HTR-8/SVneo (cell line): ENCODE data around the gene CACNB4.
"Not testable (repeated sequence)": the region's sequence is repeated elsewhere in the genome, so short reads cannot be mapped to it uniquely, and the experiment has no call there.

Experiments
- DNase-seq: peaks from one replicate; pipeline ENCODE4 v3.0.0; 2011; ENCODE audit warnings: low spot score, mixed read lengths; ENCODE audit not compliant: insufficient read length
- FAIRE-seq: peaks from 2 replicates; lab custom pipeline; 2011; peaks lifted over from hg19 to GRCh38; lab: Jason Lieb, UNC

Gene CACNB4

GRCh38 chr2:151878655-151879563 lies 219.9 kb downstream of the CACNB4 start:
- no peak for DNase-seq
- FAIRE-seq = no peak

GRCh38 chr2:151878204-151878603 lies 220.6 kb downstream of the CACNB4 start:
- FAIRE-seq = no peak
- DNase-seq = no peak

GRCh38 chr2:151875631-151876030 lies 223.2 kb downstream of the CACNB4 start:
- not testable (repeated sequence) for DNase-seq, FAIRE-seq

- no peak for DNase-seq
- no peak for FAIRE-seq
Measured at GRCh38 chr2:151872463-151872862, 226.4 kb downstream of the CACNB4 start.

GRCh38 chr2:151869291-151869690 lies 229.6 kb downstream of the CACNB4 start:
- DNase-seq (no peak), FAIRE-seq (no peak)

- DNase-seq = no peak
- FAIRE-seq = no peak
Measured at GRCh38 chr2:151862700-151863099, 236.1 kb downstream of the CACNB4 start.

- no peak for FAIRE-seq
- no peak for DNase-seq
Measured at GRCh38 chr2:151861174-151861573, 237.7 kb downstream of the CACNB4 start.

GRCh38 chr2:151860613-151861146 lies 238.2 kb downstream of the CACNB4 start:
- DNase-seq = no peak
- FAIRE-seq = no peak

GRCh38 chr2:151860210-151860609 lies 238.6 kb downstream of the CACNB4 start:
- FAIRE-seq (no peak), DNase-seq (no peak)

GRCh38 chr2:151857650-151858049 lies 241.2 kb downstream of the CACNB4 start:
- FAIRE-seq = no peak
- DNase-seq = no peak

GRCh38 chr2:151855111-151855510 lies 243.7 kb downstream of the CACNB4 start:
- FAIRE-seq (no peak), DNase-seq (no peak)

GRCh38 chr2:151853070-151853758 lies 245.6 kb downstream of the CACNB4 start:
- no peak for FAIRE-seq
- no peak for DNase-seq

- no peak for FAIRE-seq
- DNase-seq = no peak
Measured at GRCh38 chr2:151852260-151853069, 246.4 kb downstream of the CACNB4 start.

GRCh38 chr2:151851761-151852160 lies 247.1 kb downstream of the CACNB4 start:
- no peak for DNase-seq
- FAIRE-seq = no peak

- FAIRE-seq (no peak), DNase-seq (no peak)
Measured at GRCh38 chr2:151849413-151850010, 249.3 kb downstream of the CACNB4 start.

GRCh38 chr2:151845884-151846283 lies 253.0 kb downstream of the CACNB4 start:
- FAIRE-seq = no peak

GRCh38 chr2:151845481-151845880 lies 253.4 kb downstream of the CACNB4 start:
- FAIRE-seq = no peak

More at GRCh38 chr2:151845884-151846283, 253.0 kb downstream of the CACNB4 start:
- no peak for DNase-seq

GRCh38 chr2:151844211-151844896 lies 254.5 kb downstream of the CACNB4 start:
- DNase-seq = no peak
- FAIRE-seq = no peak

More at GRCh38 chr2:151845481-151845880, 253.4 kb downstream of the CACNB4 start:
- DNase-seq = no peak

GRCh38 chr2:151843691-151844061 lies 255.2 kb downstream of the CACNB4 start:
- no peak for DNase-seq
- no peak for FAIRE-seq
